Pancreas (tissue), 10 donors: Measurements from ENCODE around the gene WIZ. TPM values are rescaled to one million over a fixed set of nuclear protein-coding genes. Genes with fewer than 3 reads are reported as not detected.
A peak's percentile ranks its signal among the peaks of the same experiment; 100 is the strongest.

ENCODE experiments used
- ATAC-seq, 4 donors: fragments of 200-7000 bp; cut with Tn5 transposase; one replicate each; pipeline versions ENCODE4 v1.8.0 to v1.9.1; 2020; ENCODE audit warnings: mild to moderate bottlenecking in 4 of 4, moderate library complexity in 4 of 4
- DNase-seq, 6 donors: peaks; one replicate each; pipeline ENCODE4 v3.0.0-alpha.2; 2020
- FAIRE-seq: peaks from 2 replicates; lab custom pipeline; 2012; peaks lifted over from hg19 to GRCh38; lab: Jason Lieb, UNC
- H3K27ac ChIP-seq, 4 donors: fragments of 200-600 bp; sonication (generic); 1 replicate in 3 of 4; 2 replicates in 1 of 4; pipeline versions ENCODE4 v1.5.0 to v1.8.0; 2020
- H3K27me3 ChIP-seq, 4 donors: fragments of 200-600 bp; one replicate each; pipeline ENCODE4 v1.8.0; 2021
- H3K36me3 ChIP-seq, 3 donors: fragments of 200-600 bp; sonication (generic) in 1 of 3; one replicate each; pipeline versions ENCODE4 v1.5.0 to v1.8.0; 2020 to 2021
- H3K4me1 ChIP-seq, 3 donors: fragments of 200-600 bp; one replicate each; pipeline ENCODE4 v1.8.0; 2021
- H3K4me3 ChIP-seq, 4 donors: fragments of 200-600 bp; sonication (generic) in 2 of 4; one replicate each; pipeline versions ENCODE4 v1.5.0 to v1.8.0; 2020 to 2021
- H3K9me3 ChIP-seq, 4 donors: fragments of 200-600 bp; one replicate each; pipeline ENCODE4 v1.8.0; 2021
- WGBS, 2 donors: extraction: QIAGEN DNeasy Blood & Tissue Kit; methylation state at CpG; one replicate each; pipeline ENCODE4 v1.1.7; 2013; 5-methylcytosine and 5-hydroxymethylcytosine counted together
- intact Hi-C, 3 donors: fragments of 100-400 bp; cut with DNase I; formaldehyde crosslinking; loops; one replicate each; pipeline versions ENCODE4 v1.11.1 to v1.14.2; 2022
- polyA plus RNA-seq, 2 donors: library from polyadenylated mRNA; stranded (reverse); fragments of 200-250 nt; gene quantifications; one replicate each; pipeline ENCODE4 v1.2.3, GENCODE V29; 2013
- total RNA-seq, 6 donors: library from RNA; stranded (reverse); fragmentation: NEBNext Ultra II Directional in 4 of 6; extraction: Animal tissue kit (Norgen Biotek cat#: 25700) in 4 of 6; gene quantifications; one replicate each; pipeline versions ENCODE4 v1.2.1 to v1.2.4, GENCODE V29; 2021 to 2023
- TF ChIP-seq, protein P1 (sequence below), 4 donors: fragments of 200-600 bp; sonication (generic) in 3 of 4; IDR thresholded peaks; one replicate each; pipeline versions ENCODE4 v1.5.0 to v1.8.0; 2021; ENCODE audit warnings: antibody characterized with exemption in 4 of 4
- donor health status: healthy with polysubstance abuse.
- donor health status: DM: no; HTN: no; CAD: no; lungs with moderate emphysema.
- donor health status: DM: no; HTN: no; CAD: no.
- donor health status: control.
- donor health status: control.
- donor health status: Bipolar disorder and iron deficiency.
- donor health status: DM: yes; HTN: yes; CAD: no.
- donor health status: DM: no; HTN: no; CAD: no.
- donor health status: DM: no; HTN: no; CAD: no.
- donor health status: DM: yes; HTN: yes; CAD: no.

The WIZ gene
- total and polyA plus RNA-seq, 8 donors: 11.0 to 23.2 (median 16.0) TPM

DNA sequence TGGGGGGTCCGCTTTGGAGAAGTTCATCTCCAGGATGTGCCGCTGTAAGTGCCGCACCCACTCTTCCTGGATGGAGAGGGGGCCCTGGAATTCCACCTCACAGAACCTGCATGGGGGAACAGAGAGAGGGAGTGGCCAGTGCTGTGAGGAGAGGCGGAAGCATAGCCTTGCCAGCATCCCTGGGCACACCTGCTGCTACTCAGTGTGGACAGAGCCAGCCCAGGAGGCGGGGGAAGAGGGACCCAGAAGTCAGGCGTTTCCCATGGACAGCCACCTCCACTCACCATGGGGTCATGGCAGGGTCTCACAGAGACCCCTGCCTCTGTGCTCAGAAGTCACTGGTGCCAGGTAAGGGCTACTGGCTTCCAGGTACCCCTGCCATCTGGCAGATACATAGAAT lies 26.6 kb downstream of the WIZ start:
- Histone ChIP-seq H3K9me3 (no peaks in the 10 kb centered on the region), H3K36me3 (peaks cover 0 to 44% (median 15%) of the 10 kb centered on the region in 3 donors), H3K4me3 (no peak overlapping the region), H3K27me3 (no peaks in the 10 kb centered on the region), H3K27ac (no peak overlapping the region), H3K4me1 (peaks cover 0 to 7% (median 0%) of the 10 kb centered on the region in 3 donors)
- FAIRE-seq: no peak
- peak in 1 of 6 donors; percentile 53 for DNase-seq
- no peak for ATAC-seq
- TF ChIP-seq, protein P1, sequence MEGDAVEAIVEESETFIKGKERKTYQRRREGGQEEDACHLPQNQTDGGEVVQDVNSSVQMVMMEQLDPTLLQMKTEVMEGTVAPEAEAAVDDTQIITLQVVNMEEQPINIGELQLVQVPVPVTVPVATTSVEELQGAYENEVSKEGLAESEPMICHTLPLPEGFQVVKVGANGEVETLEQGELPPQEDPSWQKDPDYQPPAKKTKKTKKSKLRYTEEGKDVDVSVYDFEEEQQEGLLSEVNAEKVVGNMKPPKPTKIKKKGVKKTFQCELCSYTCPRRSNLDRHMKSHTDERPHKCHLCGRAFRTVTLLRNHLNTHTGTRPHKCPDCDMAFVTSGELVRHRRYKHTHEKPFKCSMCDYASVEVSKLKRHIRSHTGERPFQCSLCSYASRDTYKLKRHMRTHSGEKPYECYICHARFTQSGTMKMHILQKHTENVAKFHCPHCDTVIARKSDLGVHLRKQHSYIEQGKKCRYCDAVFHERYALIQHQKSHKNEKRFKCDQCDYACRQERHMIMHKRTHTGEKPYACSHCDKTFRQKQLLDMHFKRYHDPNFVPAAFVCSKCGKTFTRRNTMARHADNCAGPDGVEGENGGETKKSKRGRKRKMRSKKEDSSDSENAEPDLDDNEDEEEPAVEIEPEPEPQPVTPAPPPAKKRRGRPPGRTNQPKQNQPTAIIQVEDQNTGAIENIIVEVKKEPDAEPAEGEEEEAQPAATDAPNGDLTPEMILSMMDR (IDR thresholded peaks at IDR 0.05): no peak
- 98 to 100% methylated on average over 6 of the region's 6 CpGs for WGBS, 2 donors
- intact Hi-C loops: no loop called here

DNA sequence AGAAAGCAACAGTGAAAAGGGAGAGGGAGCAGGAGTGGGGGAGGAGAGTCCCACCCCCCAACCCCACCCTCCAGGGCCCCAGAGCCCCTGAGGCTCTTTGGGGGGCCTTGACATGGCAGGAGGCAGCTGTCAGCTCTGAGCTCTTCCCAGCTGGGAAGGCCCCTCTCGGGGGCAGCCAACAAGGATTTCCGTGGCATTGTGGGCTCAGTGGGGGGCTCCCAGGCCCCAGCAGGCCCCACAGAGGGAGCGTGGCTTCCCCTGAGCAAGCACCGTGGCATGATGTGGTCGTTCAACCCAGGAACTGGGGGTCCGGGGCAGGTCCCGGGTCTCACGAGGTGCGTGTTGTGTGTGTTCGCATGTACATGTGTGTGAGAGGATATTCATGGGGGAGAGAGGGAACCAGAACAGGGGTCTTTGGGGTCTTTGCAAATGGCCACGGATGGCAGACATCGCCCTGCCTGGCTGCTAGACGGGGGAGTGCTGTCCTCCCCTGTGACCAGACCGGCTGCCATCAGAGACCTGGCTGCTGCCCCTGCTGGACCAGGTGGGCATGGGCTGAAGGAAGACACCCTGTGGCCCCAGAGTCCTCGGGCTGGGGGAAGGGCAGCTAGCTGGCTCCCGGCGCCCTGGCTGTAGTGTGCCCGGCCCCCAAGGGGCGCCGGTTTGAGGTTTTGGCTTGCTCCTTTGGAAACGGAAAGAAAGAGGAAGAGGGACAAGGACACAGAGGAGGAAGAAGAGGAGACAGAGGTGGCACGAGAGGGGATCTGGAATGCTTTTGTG lies 27.3 kb downstream of the WIZ start:
- H3K4me3 ChIP-seq: no peak overlapping the region
- no peak overlapping the region for H3K27ac ChIP-seq
- H3K36me3 ChIP-seq: peaks cover 0 to 37% (median 15%) of the 10 kb centered on the region in 3 donors

DNA sequence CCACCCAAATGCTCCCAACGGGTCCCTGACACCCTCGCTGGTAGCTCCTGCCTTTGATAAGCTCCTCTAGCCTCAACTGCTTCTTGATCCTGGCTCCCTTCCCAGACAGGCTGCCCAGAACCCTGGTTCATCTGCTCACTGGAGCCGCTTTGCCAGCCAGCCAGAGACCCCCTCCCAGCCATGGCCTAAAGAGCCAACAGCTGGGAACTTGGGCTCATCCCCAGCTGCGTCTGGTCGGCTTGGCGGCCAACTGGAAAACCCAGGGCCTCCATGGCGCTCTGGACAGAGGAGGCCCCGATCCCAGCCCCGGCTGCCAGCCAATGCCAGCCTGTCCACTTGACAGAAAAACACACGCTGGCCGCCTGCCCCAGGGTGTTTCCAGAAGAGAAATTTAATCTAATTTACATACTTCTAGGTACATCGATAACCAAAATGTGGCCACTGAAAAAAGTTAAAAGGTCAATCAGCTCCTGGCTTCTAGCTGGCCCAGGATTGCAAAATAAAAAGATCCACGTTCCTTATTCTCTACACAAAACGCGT lies 28.0 kb downstream of the WIZ start:
- FAIRE-seq (no peak), ATAC-seq (no peak), DNase-seq (peak in 3 of 6 donors; percentile 48 to 77 (median 56))
- 64 to 72% methylated on average over 15 of the region's 15 CpGs for WGBS, 2 donors
- TF ChIP-seq, protein P1 (IDR thresholded peaks at IDR 0.05): no peak
- peaks cover 9 to 14% (median 9%) of the 10 kb centered on the region in 3 donors for H3K4me1 ChIP-seq
- H3K27me3 ChIP-seq: no peaks in the 10 kb centered on the region
- intact Hi-C loops: no loop called here
- peaks cover 0 to 31% (median 15%) of the 10 kb centered on the region in 3 donors for H3K36me3 ChIP-seq
- no peak overlapping the region for H3K4me3 ChIP-seq
- H3K27ac ChIP-seq: no peak overlapping the region
- no peaks in the 10 kb centered on the region for H3K9me3 ChIP-seq

More for the DNA sequence above, 27.3 kb downstream of the WIZ start:
- Histone ChIP-seq H3K4me1 (peaks cover 2 to 7% (median 2%) of the 10 kb centered on the region in 3 donors), H3K9me3 (no peaks in the 10 kb centered on the region), H3K27me3 (no peaks in the 10 kb centered on the region)
- DNase-seq (peak in 2 of 6 donors; percentile 32 to 66), ATAC-seq (no peak), FAIRE-seq (no peak)
- TF ChIP-seq, protein P1 (IDR thresholded peaks at IDR 0.05): no peak
- intact Hi-C loops: no loop called here
- WGBS, 2 donors: 93 to 98% methylated on average over 22 of the region's 22 CpGs

DNA sequence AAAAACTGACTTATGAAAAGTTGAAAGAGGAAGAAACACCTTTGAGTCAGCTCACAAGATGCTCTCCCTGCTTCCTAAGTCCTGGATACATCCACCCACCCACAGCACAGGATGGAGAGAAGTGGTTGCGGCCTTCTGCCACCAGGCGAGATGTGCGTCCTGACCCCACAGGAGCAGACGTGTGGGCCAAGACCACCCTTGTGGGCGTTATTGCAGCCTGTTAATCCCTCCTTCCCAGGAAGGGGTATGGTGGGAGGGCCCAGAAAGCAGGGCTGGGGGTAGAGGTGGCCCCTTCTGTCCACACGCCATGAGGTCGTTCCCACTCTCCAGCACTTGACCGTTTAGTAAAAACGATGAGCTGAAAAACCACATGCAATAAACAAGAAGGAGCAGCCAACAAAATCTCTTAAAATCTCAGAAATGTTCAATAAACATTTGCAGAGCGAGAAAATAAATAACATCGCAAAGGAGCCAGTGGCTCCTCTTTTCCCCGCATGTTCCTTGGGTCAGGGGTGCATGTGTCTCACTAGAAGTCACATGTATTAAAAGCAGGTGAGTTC lies 28.5 kb downstream of the WIZ start:
- Histone ChIP-seq H3K27ac (no peak overlapping the region), H3K9me3 (no peaks in the 10 kb centered on the region), H3K36me3 (peaks cover 0 to 25% (median 15%) of the 10 kb centered on the region in 3 donors), H3K27me3 (no peaks in the 10 kb centered on the region), H3K4me1 (peaks cover 13 to 20% (median 14%) of the 10 kb centered on the region in 3 donors), H3K4me3 (no peak overlapping the region)
- TF ChIP-seq, protein P1 (IDR thresholded peaks at IDR 0.05): no peak
- ATAC-seq (no peak), FAIRE-seq (no peak), DNase-seq (peak in 1 of 6 donors; percentile 18)
- 78 to 82% methylated on average over 12 of the region's 12 CpGs for WGBS, 2 donors
- intact Hi-C loops: no loop called here
